GM18858 (cell line): ENCODE measurements around the gene TAF1A.

Experiments used
- ATAC-seq: cut with Tn5 transposase; IDR thresholded peaks from one replicate; pipeline ENCODE4 v1.9.1; 2021; ENCODE audit not compliant: unreplicated experiment

Gene TAF1A

DNA sequence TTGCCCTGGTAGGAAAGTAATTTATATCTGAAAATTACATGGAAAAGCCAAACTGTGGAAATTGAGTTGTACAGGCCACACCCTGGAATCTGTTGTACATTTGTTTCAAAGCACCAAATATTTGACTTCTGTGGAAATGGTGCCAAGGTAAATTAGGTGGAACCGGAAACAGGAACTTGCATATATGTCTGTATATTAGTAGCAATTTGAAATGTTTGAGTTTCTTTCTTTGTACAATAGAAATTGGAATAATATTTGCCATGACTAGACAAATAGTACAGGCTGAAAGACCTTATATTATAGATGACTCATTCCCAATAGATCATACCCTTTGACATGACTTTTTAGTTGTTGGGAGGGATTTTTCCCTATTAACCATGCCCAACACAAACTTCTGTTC lies 10.5 kb upstream of the TAF1A start:
- no peak for ATAC-seq

DNA sequence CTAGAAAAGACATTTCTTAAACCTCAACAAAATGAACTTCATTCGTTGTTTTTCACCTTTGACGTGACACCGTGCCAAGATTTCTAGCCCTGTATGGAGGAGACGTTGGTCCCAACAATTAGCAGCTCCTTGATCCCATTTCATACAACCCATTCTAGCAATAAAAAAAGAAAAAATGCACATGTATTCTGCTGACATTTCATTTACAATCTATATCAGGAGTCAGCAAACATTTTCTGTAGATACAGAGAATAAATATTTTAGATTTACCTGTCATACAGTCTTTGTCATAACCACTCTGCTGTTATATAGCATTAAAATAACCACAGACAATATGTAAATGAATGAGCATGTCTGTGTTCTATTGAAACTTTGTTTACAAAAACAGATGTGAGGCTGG lies 7.0 kb upstream of the TAF1A start:
- ATAC-seq = no peak

DNA sequence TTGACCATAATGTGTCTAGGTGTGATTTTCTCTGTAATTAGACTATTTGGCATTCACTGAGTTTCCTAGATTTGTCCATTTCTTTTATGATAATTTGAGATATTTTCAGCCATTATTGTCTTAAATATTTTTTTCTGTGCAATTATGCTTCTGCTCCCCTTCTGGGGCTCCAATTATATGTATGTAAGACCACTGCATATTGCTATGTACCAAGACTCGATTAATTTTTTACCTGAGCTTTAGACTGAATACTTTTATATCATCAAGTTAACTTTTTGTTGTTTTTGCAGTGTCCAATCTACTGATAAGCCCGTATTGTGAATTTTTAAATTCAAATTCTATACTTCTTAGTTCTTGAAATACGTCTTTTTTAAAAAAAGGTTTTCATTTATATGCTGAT lies 5.1 kb upstream of the TAF1A start:
- no peak for ATAC-seq

GRCh38 chr1:222592171-222592570 lies 2.4 kb upstream of the TAF1A start:
- no peak for ATAC-seq

DNA sequence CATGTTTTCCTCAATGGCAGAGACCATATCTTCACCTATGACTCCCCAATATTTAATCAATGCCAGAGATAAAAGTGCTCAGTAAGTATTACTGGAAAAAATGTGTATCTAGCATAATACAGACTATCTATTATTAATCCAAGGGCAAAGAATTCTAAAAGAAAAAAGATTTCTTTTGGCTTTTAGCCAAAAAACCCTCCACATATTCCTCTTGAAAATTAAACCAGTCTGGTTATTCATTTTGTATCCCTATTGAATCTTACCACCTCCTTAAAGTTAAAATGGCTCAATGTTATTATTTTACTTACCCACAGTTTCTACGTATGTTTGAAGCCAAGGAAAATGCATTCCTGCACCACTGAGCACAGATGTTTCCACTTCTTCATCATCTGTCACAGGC lies 1.6 kb downstream of the TAF1A start:
- no peak for ATAC-seq

DNA sequence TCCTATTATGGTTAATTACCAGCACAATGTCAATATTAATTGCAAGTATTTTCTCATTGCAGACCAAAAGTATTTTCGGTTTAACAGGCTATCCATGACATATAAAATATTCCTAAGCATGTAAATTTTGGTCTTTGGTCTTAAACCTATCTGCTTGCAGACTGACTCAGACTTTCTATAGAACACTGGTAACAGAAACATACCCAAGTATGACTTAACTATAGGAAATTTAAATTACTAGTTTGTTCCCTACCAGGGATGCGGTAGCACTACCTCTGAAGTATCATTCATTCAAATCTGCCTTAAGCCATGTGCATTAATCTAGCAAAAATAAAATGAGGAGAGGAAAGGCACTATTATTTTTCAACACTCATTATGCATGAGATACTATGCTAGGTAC lies 2.9 kb downstream of the TAF1A start:
- ATAC-seq = no peak

DNA sequence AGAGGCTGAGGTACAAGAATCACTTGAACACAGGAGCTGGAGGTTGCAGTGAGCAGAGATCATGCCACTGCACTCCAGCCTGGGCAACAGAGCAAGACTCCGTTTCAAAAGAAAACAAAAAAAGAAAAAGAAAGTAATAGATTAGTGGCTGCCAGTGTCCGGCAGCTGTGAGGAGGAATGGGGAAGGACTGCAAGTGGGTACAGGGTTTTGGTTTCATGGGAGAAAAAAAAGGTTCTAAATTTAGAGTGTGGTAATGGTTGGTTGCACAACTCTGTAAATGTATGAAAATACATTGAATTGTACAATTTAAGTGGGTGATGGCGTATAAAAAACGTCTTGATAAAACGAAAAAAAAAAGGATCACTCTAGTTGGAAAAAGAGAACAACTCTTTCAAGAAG lies 6.7 kb downstream of the TAF1A start:
- peak; percentile 94 for ATAC-seq

DNA sequence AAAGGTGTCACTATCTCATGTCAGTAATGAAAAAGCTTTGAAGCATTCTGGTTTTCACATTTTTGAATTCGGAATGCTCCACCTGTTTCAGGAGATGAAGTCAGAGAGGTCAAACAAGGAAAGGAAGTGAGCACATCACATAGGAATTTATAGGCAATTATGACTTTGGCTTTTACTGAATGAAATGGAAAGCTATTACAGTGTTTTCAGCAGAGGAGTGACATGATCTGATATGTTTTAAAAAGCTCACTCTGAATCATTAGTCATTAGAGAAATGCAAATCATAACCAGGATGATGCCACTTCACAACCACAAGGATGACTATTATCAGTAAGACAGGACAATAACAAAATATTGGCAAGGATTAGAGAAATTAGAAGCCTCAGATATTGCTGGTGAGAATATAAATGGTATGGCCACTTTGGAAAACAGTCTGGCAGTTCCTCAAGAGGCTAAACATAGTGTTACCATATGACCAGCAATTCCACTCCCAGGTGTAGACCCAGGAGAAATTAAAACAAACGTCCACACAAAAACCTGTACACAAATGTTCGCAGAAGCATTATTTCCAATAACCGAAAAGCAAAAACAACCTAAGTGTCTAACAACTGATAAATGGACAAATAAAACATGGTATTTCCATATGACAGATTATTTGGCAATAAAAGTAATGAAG lies 7.5 kb downstream of the TAF1A start:
- ATAC-seq = peak; percentile 52

DNA sequence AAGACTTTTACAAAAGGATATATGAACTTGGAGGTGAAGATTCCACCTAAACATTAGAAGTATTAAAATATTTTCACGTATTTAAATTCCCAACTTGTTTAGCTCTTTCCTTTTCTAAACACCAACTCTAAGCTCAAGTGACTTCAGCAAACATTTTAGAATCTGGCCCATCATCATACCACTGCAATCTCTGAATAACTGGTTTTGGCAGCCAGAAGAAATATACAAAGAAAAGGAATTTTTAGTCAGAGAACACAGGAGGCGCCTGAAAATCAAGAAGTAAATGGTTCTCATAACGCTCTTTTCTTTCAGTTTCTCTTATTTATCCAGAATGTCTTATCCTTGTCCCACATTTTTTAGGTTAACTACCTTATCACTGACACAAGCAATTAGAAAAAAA lies 10.4 kb downstream of the TAF1A start:
- no peak for ATAC-seq

DNA sequence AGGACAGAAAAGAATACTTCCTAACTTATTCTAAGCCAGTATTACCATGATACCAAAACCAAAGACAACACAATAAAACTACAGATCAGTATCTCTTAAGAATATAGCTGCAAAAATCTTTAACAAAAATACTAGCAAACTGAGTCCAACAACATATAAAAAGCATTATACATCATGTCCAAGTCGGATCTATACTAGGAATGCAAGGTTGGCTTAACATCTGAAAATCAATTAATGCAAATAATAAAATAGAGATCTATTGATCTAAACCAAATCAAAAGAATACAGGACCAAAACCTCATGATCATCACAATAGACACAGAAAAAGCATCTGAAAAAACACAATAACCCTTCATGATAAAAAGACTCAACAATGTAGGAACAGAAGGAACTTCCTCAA lies 18.9 kb downstream of the TAF1A start:
- no peak for ATAC-seq

DNA sequence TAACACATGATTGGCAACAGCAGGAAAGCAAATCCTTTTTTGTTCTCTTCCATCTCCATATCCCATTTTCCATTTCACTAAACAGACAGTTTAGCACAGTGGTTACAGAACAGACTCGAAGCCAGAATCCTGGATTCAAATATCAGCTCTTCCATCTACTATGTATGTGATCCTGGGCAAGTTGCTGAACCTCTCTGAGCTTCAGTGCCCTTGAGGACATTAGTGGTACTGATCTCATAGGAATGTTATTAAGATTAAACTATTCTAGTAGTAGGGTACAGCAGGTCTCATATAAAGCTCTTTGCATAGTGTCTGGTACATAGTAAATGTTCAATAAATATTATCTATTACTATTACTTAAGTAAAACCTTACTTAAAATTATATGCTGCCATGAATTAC lies 28.1 kb downstream of the TAF1A start:
- ATAC-seq = no peak

DNA sequence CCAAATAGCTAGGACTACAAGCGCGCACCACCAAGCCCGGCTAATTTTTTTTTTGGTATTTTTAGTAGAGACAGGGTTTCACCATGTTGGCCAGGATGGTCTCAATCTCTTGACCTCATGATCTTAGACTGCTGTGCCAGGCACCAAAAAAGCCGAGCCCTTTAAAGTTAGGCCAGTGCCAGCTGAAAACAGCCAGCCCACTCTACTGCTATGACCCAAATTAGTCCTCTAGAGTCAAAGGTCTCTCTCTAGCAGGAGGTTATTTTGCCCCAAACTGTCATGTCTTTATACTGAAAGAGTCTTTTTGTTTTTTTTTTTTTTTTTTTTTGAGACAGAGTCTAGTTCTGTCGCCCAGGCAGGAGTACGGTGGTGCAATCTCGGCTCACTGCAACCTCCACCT lies 32.2 kb downstream of the TAF1A start:
- ATAC-seq = no peak

- no peak for ATAC-seq
Measured at GRCh38 chr1:222557148-222557547, 32.6 kb downstream of the TAF1A start.

DNA sequence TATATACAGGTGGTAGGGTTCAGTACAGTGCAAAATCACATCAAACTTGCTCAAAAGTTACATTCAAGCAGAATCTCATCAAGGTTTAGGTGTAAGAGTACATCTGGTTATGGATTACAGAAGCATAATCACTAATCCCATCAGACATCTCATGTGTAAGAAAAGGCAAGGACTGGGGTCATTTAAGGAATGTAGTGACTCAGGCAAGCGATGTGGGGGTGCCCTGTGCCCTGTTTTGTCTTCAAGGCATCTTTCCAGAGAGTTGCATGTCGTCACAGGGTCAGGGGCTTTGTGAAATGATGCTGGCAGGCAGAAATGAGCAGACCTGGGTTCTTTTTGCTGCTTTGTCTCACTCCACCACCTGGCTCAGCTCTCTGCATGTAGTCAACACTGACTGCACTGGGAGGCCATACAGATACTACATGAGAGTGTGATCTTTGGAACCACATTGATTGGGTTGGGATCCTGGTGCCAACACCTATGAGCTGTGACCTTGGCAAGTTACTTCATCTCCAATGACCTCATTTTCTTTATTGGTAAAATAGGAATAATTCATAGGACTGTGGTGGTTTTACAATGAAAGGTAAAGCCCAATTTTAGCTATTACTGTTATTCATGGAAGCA lies 33.6 kb downstream of the TAF1A start:
- no peak for ATAC-seq

- ATAC-seq = no peak
Measured at GRCh38 chr1:222554177-222554576, 35.6 kb downstream of the TAF1A start.

- no peak for ATAC-seq
Measured at GRCh38 chr1:222552882-222553281, 36.9 kb downstream of the TAF1A start.

DNA sequence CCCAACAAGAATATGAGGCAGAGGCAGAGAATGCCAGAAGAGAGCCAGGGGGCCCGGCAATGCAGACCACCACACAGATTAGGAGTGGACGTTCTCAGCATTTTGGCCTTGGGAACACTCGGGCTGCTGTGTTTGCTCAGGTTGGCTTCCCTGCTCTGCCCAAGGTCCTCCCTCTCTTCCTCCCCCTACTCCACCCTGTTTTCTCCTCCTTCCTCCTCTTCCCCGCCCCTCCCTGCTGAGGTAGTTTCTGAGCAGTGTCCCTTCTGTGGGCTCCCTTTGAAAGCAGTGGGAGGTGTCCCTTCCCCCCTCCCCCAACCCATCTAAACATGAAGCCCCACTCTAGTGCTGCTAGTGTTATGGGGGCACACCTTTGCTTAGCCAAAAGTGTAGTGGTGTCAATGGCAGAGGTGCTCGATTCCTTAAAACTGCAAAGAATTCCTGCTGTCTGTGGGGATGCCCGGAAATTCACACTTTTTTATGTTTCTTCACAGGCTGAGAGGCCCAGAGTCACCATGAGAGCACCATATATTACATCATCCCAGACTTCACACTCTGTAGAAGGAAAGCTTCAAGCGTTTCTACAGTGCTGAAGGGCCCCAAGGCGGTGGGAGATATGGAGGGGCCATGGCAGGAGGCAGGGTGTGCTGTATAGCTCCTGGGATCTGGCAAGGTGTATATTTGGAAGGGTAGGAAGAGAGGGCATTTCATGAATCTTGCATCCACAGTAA lies 41.6 kb downstream of the TAF1A start, which contains the start of gene HHIPL2:
Gene HHIPL2, minus strand, starts transcription at position 161 of the 728 bp plus-strand sequence. Its CDS starts 60 bp downstream, at position 101.
- ATAC-seq = no peak

GRCh38 chr1:222547260-222547614 lies 42.5 kb downstream of the TAF1A start:
- ATAC-seq = no peak

- ATAC-seq = no peak
Measured at GRCh38 chr1:222546548-222547259, 43.0 kb downstream of the TAF1A start.

GRCh38 chr1:222546091-222546490 lies 43.6 kb downstream of the TAF1A start:
- ATAC-seq = no peak

- ATAC-seq = no peak
Measured at GRCh38 chr1:222543817-222544216, 45.9 kb downstream of the TAF1A start.

DNA sequence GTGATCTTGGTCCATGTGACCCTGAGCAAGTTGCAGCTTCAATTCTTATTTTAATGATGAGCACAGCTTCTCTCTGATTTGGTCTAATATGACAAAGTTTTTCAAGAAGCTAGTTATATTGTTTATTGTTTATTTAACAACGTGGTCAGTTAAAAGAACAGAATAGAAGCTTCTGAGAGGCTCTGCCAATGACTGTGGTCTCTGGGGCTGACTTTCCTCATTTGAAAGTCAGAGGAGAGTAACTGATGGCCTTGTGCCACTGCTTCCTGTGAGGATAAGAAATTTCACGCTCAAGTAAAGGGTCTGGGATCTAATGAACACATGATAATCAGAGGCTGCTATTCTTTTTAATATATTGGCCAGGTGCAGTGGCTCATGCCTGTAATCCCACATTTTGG lies 49.1 kb downstream of the TAF1A start:
- ATAC-seq = no peak
